Testis (tissue), 2 donors: Measurements from ENCODE around the gene POLD2.

ENCODE experiments used
- POLR2A ChIP-seq: fragments of 450-650 bp; IDR thresholded peaks from one replicate; pipeline ENCODE4 v1.6.1; 2017; ENCODE audit warnings: antibody characterized with exemption, mild to moderate bottlenecking, moderate library complexity
- TF ChIP-seq, protein P1 (sequence below), 3 experiments: fragments of 450-650 bp in 2 of 3; fragments of 200-600 bp in 1 of 3; sonication (generic) in 1 of 3; IDR thresholded peaks; one replicate each; pipeline ENCODE4 v1.5.1; 2016 to 2019; ENCODE audit warnings: antibody characterized with exemption in 3 of 3, mild to moderate bottlenecking in 2 of 3, moderate library complexity in 1 of 3

DNA sequence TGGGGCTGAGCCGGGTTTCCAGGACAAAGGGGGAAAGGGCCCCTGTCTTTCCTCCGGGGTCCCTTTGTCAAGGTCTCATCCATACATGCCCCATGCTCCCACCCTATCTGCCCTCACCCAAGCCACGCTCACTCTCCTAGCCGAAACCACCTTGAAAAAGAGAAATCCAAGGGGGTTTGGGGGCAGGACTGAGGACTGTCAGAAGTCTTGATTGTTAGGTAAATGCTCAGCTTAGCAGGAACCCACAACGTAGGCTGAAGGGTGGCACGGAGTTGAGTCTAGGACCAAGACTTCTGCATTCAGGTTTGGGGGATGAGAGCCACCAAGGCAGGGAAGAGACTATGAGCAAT, 57.3 kb downstream of the POLD2 start:
- TF ChIP-seq POLR2A: no peak
- TF ChIP-seq, protein P1, sequence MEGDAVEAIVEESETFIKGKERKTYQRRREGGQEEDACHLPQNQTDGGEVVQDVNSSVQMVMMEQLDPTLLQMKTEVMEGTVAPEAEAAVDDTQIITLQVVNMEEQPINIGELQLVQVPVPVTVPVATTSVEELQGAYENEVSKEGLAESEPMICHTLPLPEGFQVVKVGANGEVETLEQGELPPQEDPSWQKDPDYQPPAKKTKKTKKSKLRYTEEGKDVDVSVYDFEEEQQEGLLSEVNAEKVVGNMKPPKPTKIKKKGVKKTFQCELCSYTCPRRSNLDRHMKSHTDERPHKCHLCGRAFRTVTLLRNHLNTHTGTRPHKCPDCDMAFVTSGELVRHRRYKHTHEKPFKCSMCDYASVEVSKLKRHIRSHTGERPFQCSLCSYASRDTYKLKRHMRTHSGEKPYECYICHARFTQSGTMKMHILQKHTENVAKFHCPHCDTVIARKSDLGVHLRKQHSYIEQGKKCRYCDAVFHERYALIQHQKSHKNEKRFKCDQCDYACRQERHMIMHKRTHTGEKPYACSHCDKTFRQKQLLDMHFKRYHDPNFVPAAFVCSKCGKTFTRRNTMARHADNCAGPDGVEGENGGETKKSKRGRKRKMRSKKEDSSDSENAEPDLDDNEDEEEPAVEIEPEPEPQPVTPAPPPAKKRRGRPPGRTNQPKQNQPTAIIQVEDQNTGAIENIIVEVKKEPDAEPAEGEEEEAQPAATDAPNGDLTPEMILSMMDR (IDR thresholded peaks at IDR 0.05): no peak
